Ovary (tissue), 9 donors: ENCODE data around the gene MT1F. TPM values are rescaled to one million over a fixed set of nuclear protein-coding genes. Genes with fewer than 3 reads are reported as not detected.

Source experiments
- DNase-seq, 5 donors: peaks; one replicate each; pipeline ENCODE4 v3.0.0-alpha.2; 2019 to 2020
- H3K27ac ChIP-seq, 2 donors: fragments of 200-600 bp; one replicate each; pipeline versions ENCODE4 v1.5.1 to v1.8.0; 2019 to 2022
- H3K27me3 ChIP-seq: fragments of 200-600 bp; one replicate; pipeline ENCODE4 v1.8.0; 2022
- H3K36me3 ChIP-seq: fragments of 200-600 bp; sonication (generic); one replicate; pipeline ENCODE4 v1.5.1; 2019
- H3K4me1 ChIP-seq: one replicate; pipeline ENCODE4 v1.8.1; 2013; ENCODE audit warnings: mild to moderate bottlenecking, moderate library complexity; ENCODE audit not compliant: insufficient read depth
- H3K4me3 ChIP-seq: fragments of 200-600 bp; sonication (generic); one replicate; pipeline ENCODE4 v1.5.1; 2017
- H3K9me3 ChIP-seq, 2 donors: fragments of 200-600 bp in 1 of 2; sonication (generic) in 1 of 2; one replicate each; pipeline versions ENCODE4 v1.5.1 to v1.8.1; 2013 to 2019; ENCODE audit warnings: mild to moderate bottlenecking in 1 of 2, moderate library complexity in 1 of 2
- CTCF ChIP-seq, 3 donors: fragments of 450-650 bp in 2 of 3; fragments of 200-600 bp in 1 of 3; IDR thresholded peaks; one replicate each; pipeline versions ENCODE4 v1.5.1 to v1.8.0; 2016 to 2022; ENCODE audit warnings: antibody characterized with exemption in 3 of 3, mild to moderate bottlenecking in 1 of 3
- EP300 ChIP-seq: sonication (generic); formaldehyde crosslinking; IDR thresholded peaks from one replicate; pipeline ENCODE4 v1.6.1; 2017; ENCODE audit warnings: antibody characterized with exemption
- POLR2A ChIP-seq: fragments of 450-650 bp; IDR thresholded peaks from one replicate; pipeline ENCODE4 v1.6.1; 2017; ENCODE audit warnings: antibody characterized with exemption, mild to moderate bottlenecking, moderate library complexity
- WGBS, 3 donors: extraction: QIAGEN DNeasy Blood & Tissue Kit in 1 of 3; methylation state at CpG; one replicate each; pipeline versions ENCODE4 v1.1.5 to v1.1.7; 2013 to 2017; 5-methylcytosine and 5-hydroxymethylcytosine counted together
- intact Hi-C, 4 donors: fragments of 100-400 bp; cut with DNase I; formaldehyde crosslinking; loops; one replicate each; pipeline versions ENCODE4 v1.11.0 to v1.15.1; 2022 to 2023
- polyA plus RNA-seq, 2 donors: library from polyadenylated mRNA; stranded (reverse); fragments of 200-250 nt in 1 of 2; fragments of 350-450 nt in 1 of 2; fragmentation: Illumina TruSeq in 1 of 2; extraction: RNeasy Lipid Tissue Mini Kit (QIAGEN cat#74804) in 1 of 2; gene quantifications; one replicate each; pipeline ENCODE4 v1.2.3, GENCODE V29; 2013 to 2014
- total RNA-seq, 7 donors: library from RNA; depleted of rRNA in 2 of 7; stranded (reverse); fragments of >200 nt in 2 of 7; fragmentation: NEBNext Ultra II Directional in 3 of 7; extraction: Animal tissue kit (Norgen Biotek cat#: 25700) in 3 of 7; gene quantifications; one replicate each; pipeline versions ENCODE4 v1.1.0 to v1.2.4, GENCODE V29; 2016 to 2023
- donor health status: DM: no; HTN: no; CAD: no; lungs with moderate emphysema.
- donor health status: DM: no; HTN: no; CAD: no.
- donor health status: Bipolar disorder and iron deficiency.
- donor health status: DM: yes; HTN: yes; CAD: no.
- donor health status: DM: no; HTN: no; CAD: no.
- donor health status: DM: yes; HTN: yes; CAD: no.

MT1F gene
- total and polyA plus RNA-seq, 9 donors: 0.73 to 76.3 (median 3.2) TPM; not detected in 1

GRCh38 chr16:56628486-56629350 lies 29.0 kb upstream of the MT1F start:
- TF ChIP-seq CTCF (IDR thresholded peaks at IDR 0.05) (no peak), EP300 (no peak), POLR2A (no peak)
- Histone ChIP-seq H3K36me3 (no peaks in the 10 kb centered on the region), H3K9me3 (no peaks in the 10 kb centered on the region), H3K27ac (no peak overlapping the region), H3K4me1 (peaks cover 6% of the 10 kb centered on the region), H3K4me3 (no peak overlapping the region), H3K27me3 (no peaks in the 10 kb centered on the region)
- WGBS, 3 donors: 66 to 75% (median 69%) methylated on average over 9 of the region's 9 CpGs
- intact Hi-C loops: loop anchor here in 1 of 4 donors (10.0 kb wide), 1 partner anchor 46 kb away; no protein-coding TSS in a partner anchor
- peak in 1 of 5 donors; percentile 22 for DNase-seq

- H3K9me3 ChIP-seq: no peaks in the 10 kb centered on the region
- no peak for DNase-seq
- H3K36me3 ChIP-seq: no peaks in the 10 kb centered on the region
- H3K4me1 ChIP-seq: peaks cover 6% of the 10 kb centered on the region
- no peak overlapping the region for H3K4me3 ChIP-seq
- intact Hi-C loops: loop anchor here in 1 of 4 donors (10.0 kb wide), 1 partner anchor 45 kb away; no protein-coding TSS in a partner anchor
- H3K27ac ChIP-seq: no peak overlapping the region
- no peaks in the 10 kb centered on the region for H3K27me3 ChIP-seq
- TF ChIP-seq CTCF (IDR thresholded peaks at IDR 0.05) (no peak), POLR2A (no peak), EP300 (no peak)
- WGBS, 3 donors: 90 to 94% (median 90%) methylated on average over 3 of the region's 3 CpGs
These were observed 28.2 kb upstream of the MT1F start for GRCh38 chr16:56629531-56629930.

- Histone ChIP-seq H3K4me1 (peaks cover 6% of the 10 kb centered on the region), H3K27ac (no peak overlapping the region), H3K36me3 (no peaks in the 10 kb centered on the region), H3K9me3 (no peaks in the 10 kb centered on the region), H3K27me3 (no peaks in the 10 kb centered on the region), H3K4me3 (no peak overlapping the region)
- intact Hi-C loops: no loop called here
- no peak for DNase-seq
- WGBS, 3 donors: 71 to 89% (median 76%) methylated on average over 3 of the region's 3 CpGs
- TF ChIP-seq CTCF (IDR thresholded peaks at IDR 0.05) (no peak), POLR2A (no peak), EP300 (no peak)
These were observed 27.6 kb upstream of the MT1F start for GRCh38 chr16:56630134-56630533.

- no peak for DNase-seq
- H3K27ac ChIP-seq: no peak overlapping the region
- H3K9me3 ChIP-seq: no peaks in the 10 kb centered on the region
- no peaks in the 10 kb centered on the region for H3K27me3 ChIP-seq
- TF ChIP-seq EP300 (no peak), POLR2A (no peak), CTCF (IDR thresholded peaks at IDR 0.05) (no peak)
- peaks cover 4% of the 10 kb centered on the region for H3K4me1 ChIP-seq
- intact Hi-C loops: no loop called here
- H3K4me3 ChIP-seq: no peak overlapping the region
- 89 to 97% (median 93%) methylated on average over 10 of the region's 10 CpGs for WGBS, 3 donors
- H3K36me3 ChIP-seq: no peaks in the 10 kb centered on the region
These were observed 26.6 kb upstream of the MT1F start for GRCh38 chr16:56631197-56631596.
